Subcutaneous abdominal adipose tissue (tissue), 5 donors: ENCODE data around the gene ABCA5.
"Not testable (repeated sequence)": the region's sequence is repeated elsewhere in the genome, so short reads cannot be mapped to it uniquely, and the experiment has no call there.

ENCODE experiments used
- H3K27ac ChIP-seq: one replicate; pipeline ENCODE4 v1.7.0; 2013; ENCODE audit warnings: low read depth, mild to moderate bottlenecking, inconsistent platforms, low read length, moderate library complexity
- H3K27me3 ChIP-seq, 5 donors: one replicate each; pipeline ENCODE4 v1.7.0; 2013; ENCODE audit warnings: low read length in 5 of 5, inconsistent platforms in 1 of 5; ENCODE audit not compliant: control insufficient read depth in 5 of 5, insufficient read depth in 4 of 5
- H3K36me3 ChIP-seq, 5 donors: one replicate each; pipeline ENCODE4 v1.7.0; 2013; ENCODE audit warnings: low read length in 5 of 5; ENCODE audit not compliant: control insufficient read depth in 5 of 5, insufficient read depth in 5 of 5
- H3K4me1 ChIP-seq, 5 donors: one replicate each; pipeline ENCODE4 v1.7.0; 2013; ENCODE audit warnings: low read length in 5 of 5, mild to moderate bottlenecking in 3 of 5, moderate library complexity in 1 of 5; ENCODE audit not compliant: control insufficient read depth in 5 of 5, insufficient read depth in 5 of 5
- H3K4me3 ChIP-seq, 5 donors: one replicate each; pipeline ENCODE4 v1.7.0; 2013; ENCODE audit warnings: low read length in 5 of 5, low read depth in 1 of 5
- H3K9ac ChIP-seq, 5 donors: one replicate each; pipeline ENCODE4 v1.7.0; 2013; ENCODE audit warnings: low read length in 5 of 5, mild to moderate bottlenecking in 4 of 5, moderate library complexity in 3 of 5
- H3K9me3 ChIP-seq, 5 donors: one replicate each; pipeline ENCODE4 v1.7.0; 2013; ENCODE audit warnings: low read length in 5 of 5; ENCODE audit not compliant: control insufficient read depth in 5 of 5
- donor health status: healthy.
- donor health status: healthy.
- donor health status: healthy.
- donor health status: healthy.
- donor health status: healthy.

ABCA5 gene

GRCh38 chr17:69302682-69303081, 24.3 kb downstream of the ABCA5 start:
- Histone ChIP-seq H3K27me3 (no peaks in the 10 kb centered on the region), H3K9me3 (peaks cover 0 to 3% (median 0%) of the 10 kb centered on the region in 5 donors), H3K4me3 (no peak overlapping the region), H3K9ac (no peak overlapping the region), H3K4me1 (peaks cover 0 to 19% (median 8%) of the 10 kb centered on the region in 5 donors), H3K36me3 (peaks cover 0 to 21% (median 5%) of the 10 kb centered on the region in 5 donors), H3K27ac (no peak overlapping the region)

GRCh38 chr17:69300222-69300621, 26.7 kb downstream of the ABCA5 start:
- Histone ChIP-seq H3K4me3 (no peak overlapping the region), H3K4me1 (peaks cover 0 to 19% (median 8%) of the 10 kb centered on the region in 5 donors), H3K27me3 (no peaks in the 10 kb centered on the region), H3K9me3 (peaks cover 0 to 3% (median 0%) of the 10 kb centered on the region in 5 donors), H3K27ac (no peak overlapping the region), H3K36me3 (peaks cover 0 to 19% (median 6%) of the 10 kb centered on the region in 5 donors), H3K9ac (no peak overlapping the region)

GRCh38 chr17:69298120-69298722, 28.7 kb downstream of the ABCA5 start:
- H3K4me1 ChIP-seq: peaks cover 0 to 19% (median 8%) of the 10 kb centered on the region in 5 donors
- not testable (repeated sequence) for H3K4me3 ChIP-seq, H3K27me3 ChIP-seq, H3K9ac ChIP-seq, H3K9me3 ChIP-seq, H3K27ac ChIP-seq
- H3K36me3 ChIP-seq: peaks cover 5 to 27% (median 17%) of the 10 kb centered on the region in 5 donors

- Histone ChIP-seq H3K27ac (no peak overlapping the region), H3K27me3 (no peaks in the 10 kb centered on the region), H3K9me3 (no peaks in the 10 kb centered on the region), H3K9ac (no peak overlapping the region), H3K4me1 (no peaks in the 10 kb centered on the region), H3K36me3 (peaks cover 28 to 61% (median 36%) of the 10 kb centered on the region in 5 donors), H3K4me3 (no peak overlapping the region)
Measured at GRCh38 chr17:69287168-69287567, 39.8 kb downstream of the ABCA5 start.

GRCh38 chr17:69286257-69286656, 40.7 kb downstream of the ABCA5 start:
- Histone ChIP-seq H3K9ac (no peak overlapping the region), H3K36me3 (peaks cover 33 to 66% (median 43%) of the 10 kb centered on the region in 5 donors), H3K9me3 (no peaks in the 10 kb centered on the region), H3K4me3 (no peak overlapping the region), H3K27ac (no peak overlapping the region), H3K4me1 (no peaks in the 10 kb centered on the region), H3K27me3 (no peaks in the 10 kb centered on the region)

GRCh38 chr17:69284646-69285045, 42.3 kb downstream of the ABCA5 start:
- Histone ChIP-seq H3K36me3 (peaks cover 30 to 52% (median 43%) of the 10 kb centered on the region in 5 donors), H3K9me3 (no peaks in the 10 kb centered on the region), H3K4me3 (no peak overlapping the region), H3K9ac (no peak overlapping the region), H3K27ac (no peak overlapping the region), H3K4me1 (no peaks in the 10 kb centered on the region), H3K27me3 (no peaks in the 10 kb centered on the region)

- H3K4me3 ChIP-seq: no peak overlapping the region
- no peak overlapping the region for H3K27ac ChIP-seq
- no peaks in the 10 kb centered on the region for H3K4me1 ChIP-seq
- no peaks in the 10 kb centered on the region for H3K9me3 ChIP-seq
- no peak overlapping the region for H3K9ac ChIP-seq
- H3K27me3 ChIP-seq: no peaks in the 10 kb centered on the region
- H3K36me3 ChIP-seq: peaks cover 20 to 51% (median 27%) of the 10 kb centered on the region in 5 donors
Measured at GRCh38 chr17:69282002-69282401, 44.9 kb downstream of the ABCA5 start.

GRCh38 chr17:69276279-69276678, 50.7 kb downstream of the ABCA5 start:
- not testable (repeated sequence) for H3K4me3 ChIP-seq, H3K4me1 ChIP-seq, H3K9ac ChIP-seq, H3K27me3 ChIP-seq, H3K9me3 ChIP-seq, H3K27ac ChIP-seq
- peaks cover 0 to 18% (median 3%) of the 10 kb centered on the region in 5 donors for H3K36me3 ChIP-seq

GRCh38 chr17:69275751-69276150, 51.2 kb downstream of the ABCA5 start:
- no peaks in the 10 kb centered on the region for H3K9me3 ChIP-seq
- H3K4me1 ChIP-seq: no peaks in the 10 kb centered on the region
- peaks cover 0 to 21% (median 3%) of the 10 kb centered on the region in 5 donors for H3K36me3 ChIP-seq
- H3K27ac ChIP-seq: no peak overlapping the region
- no peaks in the 10 kb centered on the region for H3K27me3 ChIP-seq
- H3K9ac ChIP-seq: no peak overlapping the region
- no peak overlapping the region for H3K4me3 ChIP-seq

- no peak overlapping the region for H3K4me3 ChIP-seq
- peaks cover 0 to 11% (median 0%) of the 10 kb centered on the region in 5 donors for H3K4me1 ChIP-seq
- no peaks in the 10 kb centered on the region for H3K27me3 ChIP-seq
- no peak overlapping the region for H3K27ac ChIP-seq
- no peak overlapping the region for H3K9ac ChIP-seq
- peaks cover 0 to 6% (median 3%) of the 10 kb centered on the region in 5 donors for H3K36me3 ChIP-seq
- no peaks in the 10 kb centered on the region for H3K9me3 ChIP-seq
Measured at GRCh38 chr17:69271023-69271422, 55.9 kb downstream of the ABCA5 start.
